ENCODE measurements around the gene GRM4.

Gene GRM4

GRCh38 chr6:33978412-33979150, 167.3 kb downstream of the GRM4 start:
- no peak overlapping the region for H3K4me3 ChIP-seq (ENCODE audit: low read length)
- no peaks in the 10 kb centered on the region for H3K4me1 ChIP-seq (ENCODE audit: control insufficient read depth, insufficient read depth, low read length)
- H3K27me3 ChIP-seq (ENCODE audit: control insufficient read depth, insufficient read depth, low read length), result peaks cover 3% of the 10 kb centered on the region
- H3K27ac ChIP-seq (ENCODE audit: low read depth, low read length), result no peak overlapping the region
- no peak overlapping the region for H3K9ac ChIP-seq (ENCODE audit: low read length)
- H3K36me3 ChIP-seq (ENCODE audit: control insufficient read depth, insufficient read depth, low read length), result no peaks in the 10 kb centered on the region

- peaks cover 3% of the 10 kb centered on the region for H3K27me3 ChIP-seq (ENCODE audit: control insufficient read depth, insufficient read depth, low read length)
- no peak overlapping the region for H3K27ac ChIP-seq (ENCODE audit: low read depth, low read length)
- no peak overlapping the region for H3K4me3 ChIP-seq (ENCODE audit: low read length)
- no peaks in the 10 kb centered on the region for H3K4me1 ChIP-seq (ENCODE audit: control insufficient read depth, insufficient read depth, low read length)
- H3K36me3 ChIP-seq (ENCODE audit: control insufficient read depth, insufficient read depth, low read length), result no peaks in the 10 kb centered on the region
- no peak overlapping the region for H3K9ac ChIP-seq (ENCODE audit: low read length)
Observed at GRCh38 chr6:33977606-33978411, 168.1 kb downstream of the GRM4 start.

GRCh38 chr6:33976437-33977360, 169.2 kb downstream of the GRM4 start:
- Histone ChIP-seq H3K27ac (ENCODE audit: low read depth, low read length) (no peak overlapping the region), H3K36me3 (ENCODE audit: control insufficient read depth, insufficient read depth, low read length) (no peaks in the 10 kb centered on the region), H3K4me3 (ENCODE audit: low read length) (no peak overlapping the region), H3K27me3 (ENCODE audit: control insufficient read depth, insufficient read depth, low read length) (peaks cover 3% of the 10 kb centered on the region), H3K4me1 (ENCODE audit: control insufficient read depth, insufficient read depth, low read length) (no peaks in the 10 kb centered on the region), H3K9ac (ENCODE audit: low read length) (no peak overlapping the region)

- Histone ChIP-seq H3K27me3 (ENCODE audit: control insufficient read depth, insufficient read depth, low read length) (peaks cover 3% of the 10 kb centered on the region), H3K4me1 (ENCODE audit: control insufficient read depth, insufficient read depth, low read length) (no peaks in the 10 kb centered on the region), H3K4me3 (ENCODE audit: low read length) (no peak overlapping the region), H3K27ac (ENCODE audit: low read depth, low read length) (no peak overlapping the region), H3K9ac (ENCODE audit: low read length) (no peak overlapping the region), H3K36me3 (ENCODE audit: control insufficient read depth, insufficient read depth, low read length) (no peaks in the 10 kb centered on the region)
Observed at GRCh38 chr6:33975661-33976436, 170.0 kb downstream of the GRM4 start.

GRCh38 chr6:33974471-33974870, 171.4 kb downstream of the GRM4 start:
- Histone ChIP-seq H3K27me3 (ENCODE audit: control insufficient read depth, insufficient read depth, low read length) (peaks cover 3% of the 10 kb centered on the region), H3K9ac (ENCODE audit: low read length) (no peak overlapping the region), H3K36me3 (ENCODE audit: control insufficient read depth, insufficient read depth, low read length) (no peaks in the 10 kb centered on the region), H3K4me1 (ENCODE audit: control insufficient read depth, insufficient read depth, low read length) (no peaks in the 10 kb centered on the region), H3K27ac (ENCODE audit: low read depth, low read length) (no peak overlapping the region), H3K4me3 (ENCODE audit: low read length) (no peak overlapping the region)

- no peaks in the 10 kb centered on the region for H3K36me3 ChIP-seq (ENCODE audit: control insufficient read depth, insufficient read depth, low read length)
- H3K27me3 ChIP-seq (ENCODE audit: control insufficient read depth, insufficient read depth, low read length), result peaks cover 3% of the 10 kb centered on the region
- H3K4me1 ChIP-seq (ENCODE audit: control insufficient read depth, insufficient read depth, low read length), result no peaks in the 10 kb centered on the region
- no peak overlapping the region for H3K9ac ChIP-seq (ENCODE audit: low read length)
- no peak overlapping the region for H3K27ac ChIP-seq (ENCODE audit: low read depth, low read length)
- no peak overlapping the region for H3K4me3 ChIP-seq (ENCODE audit: low read length)
Observed at GRCh38 chr6:33974030-33974429, 171.9 kb downstream of the GRM4 start.

GRCh38 chr6:33971580-33971979, 174.3 kb downstream of the GRM4 start:
- H3K4me3 ChIP-seq (ENCODE audit: low read length), result no peak overlapping the region
- H3K27me3 ChIP-seq (ENCODE audit: control insufficient read depth, insufficient read depth, low read length), result peaks cover 3% of the 10 kb centered on the region

More at GRCh38 chr6:33971580-33971979, 174.3 kb downstream of the GRM4 start:
- H3K27ac ChIP-seq (ENCODE audit: low read depth, low read length), result no peak overlapping the region
- no peak overlapping the region for H3K9ac ChIP-seq (ENCODE audit: low read length)
- H3K4me1 ChIP-seq (ENCODE audit: control insufficient read depth, insufficient read depth, low read length), result no peaks in the 10 kb centered on the region
- no peaks in the 10 kb centered on the region for H3K36me3 ChIP-seq (ENCODE audit: control insufficient read depth, insufficient read depth, low read length)
